Effector CD4-positive, alpha-beta T cell (primary cell): ENCODE measurements around the gene EEF1AKMT3.

Experiments
- DNase-seq: peaks from one replicate; pipeline ENCODE4 v3.0.0-alpha.2; 2020

Gene EEF1AKMT3

GRCh38 chr12:57751788-57752667 lies 20.4 kb upstream of the EEF1AKMT3 start, which contains the start of gene CDK4:
CDK4 (minus strand) TSS chr12:57752310; CDS start chr12:57751717, 593 bp downstream.
- peak; percentile 99 for DNase-seq

DNA sequence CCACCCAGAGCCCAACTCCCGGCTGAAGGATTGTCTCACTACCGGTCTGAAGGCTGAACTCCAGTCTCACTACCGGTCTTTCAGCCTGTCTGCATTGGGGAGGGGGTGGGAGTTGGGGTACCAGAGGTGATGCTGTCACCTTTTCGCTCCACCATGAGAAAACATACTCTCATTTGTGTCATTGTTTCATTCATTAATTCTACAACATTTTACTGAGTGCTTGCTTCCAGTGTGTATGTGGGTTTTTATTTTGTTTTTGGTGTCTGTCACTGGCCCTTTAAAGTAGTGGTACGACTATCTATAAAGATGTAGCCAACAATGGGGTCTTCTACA lies 19.8 kb upstream of the EEF1AKMT3 start:
- no peak for DNase-seq

DNA sequence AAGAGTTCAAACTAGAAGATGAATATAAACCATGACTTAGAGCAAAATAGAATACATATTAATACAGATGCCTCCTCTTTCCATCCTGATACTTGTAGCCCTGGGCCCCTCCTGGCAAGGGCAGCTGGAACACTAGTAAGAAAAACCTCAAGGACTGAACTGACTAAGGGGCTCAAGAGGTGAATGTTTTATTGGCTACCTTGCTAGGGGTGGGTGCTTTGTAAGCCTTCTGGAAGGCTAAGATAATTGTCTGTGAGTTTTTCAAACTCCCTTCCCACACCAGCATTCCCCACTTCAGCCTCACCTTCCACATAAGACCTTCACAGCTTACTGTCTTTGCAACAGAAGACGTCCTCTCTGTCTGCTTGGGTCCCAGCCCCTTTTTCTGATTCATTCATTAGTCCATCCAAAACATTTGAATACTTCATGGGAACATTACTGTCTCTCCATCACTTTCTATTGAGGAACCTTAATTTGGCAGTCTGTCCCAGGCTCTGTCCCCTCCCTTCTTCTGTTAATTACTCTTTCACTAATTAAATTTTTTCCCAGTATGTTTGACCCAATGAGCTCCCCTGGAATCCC lies 18.6 kb upstream of the EEF1AKMT3 start:
- no peak for DNase-seq

- DNase-seq = peak; percentile 80
Measured at GRCh38 chr12:57754411-57755193, 17.8 kb upstream of the EEF1AKMT3 start, which contains the start of gene MARCHF9. MARCHF9 (plus strand) TSS chr12:57755103; CDS start chr12:57755529, 426 bp downstream.

- DNase-seq = no peak
Measured at GRCh38 chr12:57755194-57755453, 17.3 kb upstream of the EEF1AKMT3 start.

DNA sequence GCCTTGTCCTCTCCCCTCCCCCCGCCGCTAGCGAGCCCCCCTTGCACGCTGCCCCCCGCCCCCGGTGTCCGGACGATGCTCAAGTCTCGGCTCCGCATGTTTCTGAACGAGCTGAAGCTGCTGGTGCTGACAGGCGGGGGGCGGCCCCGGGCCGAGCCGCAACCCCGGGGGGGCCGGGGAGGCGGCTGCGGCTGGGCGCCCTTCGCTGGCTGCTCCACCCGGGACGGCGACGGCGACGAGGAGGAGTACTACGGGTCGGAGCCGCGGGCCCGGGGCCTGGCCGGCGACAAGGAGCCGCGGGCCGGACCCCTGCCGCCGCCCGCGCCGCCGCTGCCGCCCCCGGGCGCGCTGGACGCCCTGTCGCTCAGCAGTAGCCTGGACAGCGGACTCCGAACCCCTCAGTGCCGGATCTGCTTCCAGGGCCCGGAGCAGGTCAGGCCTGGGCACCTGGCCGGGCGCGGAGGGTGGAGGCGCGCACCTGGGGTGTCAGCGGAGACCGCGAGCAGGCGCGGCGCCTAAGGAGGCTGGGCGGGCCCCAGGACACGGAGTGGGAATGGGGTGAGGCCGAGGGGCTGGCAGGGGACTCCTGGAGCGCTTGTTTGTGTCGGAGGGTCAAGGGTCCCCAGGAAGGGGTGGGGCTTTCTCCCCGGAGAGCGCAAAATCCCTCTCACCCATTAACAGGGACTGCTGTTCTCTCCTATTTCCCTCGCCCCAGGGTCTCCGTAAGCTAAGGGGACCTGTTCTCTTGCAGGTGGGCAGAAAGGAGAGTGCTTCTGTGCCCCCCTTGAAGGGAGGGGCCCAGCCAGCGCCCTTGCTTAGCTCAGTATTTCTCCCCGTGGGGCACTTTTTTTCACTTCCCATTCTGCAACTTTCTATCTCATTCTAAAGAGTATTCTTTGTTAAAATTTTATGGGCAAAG lies 16.7 kb upstream of the EEF1AKMT3 start:
- DNase-seq = peak; percentile 43

GRCh38 chr12:57756406-57757341 lies 15.7 kb upstream of the EEF1AKMT3 start:
- peak; percentile 61 for DNase-seq

GRCh38 chr12:57757771-57758170 lies 14.6 kb upstream of the EEF1AKMT3 start:
- no peak for DNase-seq

GRCh38 chr12:57758552-57759359 lies 13.7 kb upstream of the EEF1AKMT3 start:
- DNase-seq = no peak

GRCh38 chr12:57759360-57759980 lies 12.9 kb upstream of the EEF1AKMT3 start:
- DNase-seq = no peak

DNA sequence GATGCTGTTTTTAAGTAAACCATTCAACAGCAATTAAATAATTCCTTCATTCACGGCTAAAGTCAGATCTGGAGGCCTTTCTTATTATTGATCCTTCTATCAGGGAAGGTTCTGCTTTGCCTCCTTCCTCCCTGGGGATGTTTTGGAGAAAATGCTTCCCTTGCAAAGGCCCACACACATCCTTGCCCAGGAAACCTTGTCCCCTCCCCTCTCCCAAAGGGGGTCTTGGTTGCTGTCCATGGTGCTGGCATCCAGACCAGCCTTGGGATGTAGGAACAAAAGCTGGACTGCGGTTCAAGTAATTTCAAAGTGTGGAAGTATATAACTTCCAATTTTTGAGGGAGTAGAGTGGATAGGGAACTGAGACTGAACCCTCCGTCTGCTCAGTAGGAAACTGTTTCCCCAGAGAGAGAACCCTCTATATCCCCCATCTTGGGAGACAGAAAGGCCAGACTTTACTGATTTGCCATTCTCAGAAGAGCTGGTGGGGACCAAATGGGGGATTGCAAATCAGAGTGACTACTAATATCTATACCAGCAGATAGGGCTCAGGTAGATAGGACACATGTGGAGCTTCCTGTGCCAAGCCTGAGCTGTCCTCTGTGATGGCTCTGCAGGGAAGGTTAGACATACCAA lies 11.9 kb upstream of the EEF1AKMT3 start:
- no peak for DNase-seq

DNA sequence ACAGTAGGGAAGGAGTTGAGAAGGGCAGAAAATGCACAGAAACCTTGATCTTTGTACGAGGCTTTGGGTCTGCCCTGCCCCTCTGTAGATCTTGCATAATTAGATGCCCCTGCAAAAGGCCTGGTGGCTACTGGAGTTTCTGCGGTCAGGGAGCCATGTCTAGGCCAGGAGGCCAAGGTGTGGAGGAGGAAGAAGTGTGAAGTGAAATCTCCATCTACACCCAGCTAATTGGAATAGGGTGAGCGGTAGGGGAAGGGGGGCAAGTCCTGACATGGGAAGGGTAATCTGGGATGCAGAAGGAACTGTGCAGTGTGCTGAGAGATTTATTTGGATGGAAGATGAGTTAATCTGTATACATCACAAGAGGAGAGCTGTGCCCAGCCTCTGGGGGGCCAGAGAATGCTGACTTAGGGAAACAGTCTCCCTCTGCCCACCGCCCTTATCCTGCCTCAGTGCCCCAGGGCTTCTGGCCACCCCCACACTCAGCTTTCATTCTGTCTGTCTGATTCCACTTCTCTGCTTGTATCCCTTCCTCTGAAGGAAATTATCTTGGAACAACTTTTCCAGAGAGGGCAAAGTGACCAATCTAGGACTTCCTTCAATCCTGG lies 10.9 kb upstream of the EEF1AKMT3 start:
- DNase-seq = no peak

DNA sequence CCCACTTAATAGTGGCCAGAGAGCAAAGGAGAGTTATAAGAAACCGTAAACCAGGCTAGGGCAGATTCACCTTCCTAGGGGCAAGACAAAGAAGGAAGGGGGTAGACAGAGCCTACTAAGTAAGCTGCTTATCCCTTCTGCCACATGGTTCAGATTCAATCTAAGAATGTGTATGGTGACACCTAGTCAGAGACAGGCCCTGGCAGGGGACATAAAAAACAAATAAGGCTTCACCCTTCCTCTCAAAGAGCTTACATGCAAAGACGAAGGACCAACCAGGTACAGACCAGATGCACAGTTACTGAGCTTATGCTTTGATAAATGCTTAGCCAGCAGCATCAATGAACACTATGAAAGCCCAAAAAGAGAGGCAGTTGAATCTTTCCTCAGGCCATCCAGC lies 10.0 kb upstream of the EEF1AKMT3 start:
- DNase-seq = no peak

GRCh38 chr12:57763881-57764661 lies 8.3 kb upstream of the EEF1AKMT3 start:
- DNase-seq = no peak

DNA sequence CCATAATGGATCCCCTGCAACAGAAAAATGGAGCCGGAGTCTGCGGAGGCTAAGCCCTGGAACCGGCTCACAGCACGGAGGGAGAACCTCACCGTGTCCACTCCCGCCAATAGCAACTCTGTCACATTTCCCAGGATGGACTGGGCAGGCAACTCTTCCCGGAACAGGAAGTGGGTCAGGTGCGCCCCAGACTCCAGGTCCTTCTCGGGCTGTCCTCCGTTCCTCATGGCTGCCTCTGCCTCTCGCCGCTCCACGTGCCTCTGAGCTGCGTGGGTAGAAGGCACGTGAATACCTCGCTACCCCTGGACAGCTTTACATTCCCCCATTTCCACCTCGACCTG lies 7.8 kb upstream of the EEF1AKMT3 start:
- DNase-seq = no peak

GRCh38 chr12:57765003-57765697 lies 7.3 kb upstream of the EEF1AKMT3 start:
- DNase-seq = peak; percentile 38

- DNase-seq = no peak
Measured at GRCh38 chr12:57765698-57766463, 6.5 kb upstream of the EEF1AKMT3 start.
